ENCODE measurements around the gene FOXRED2.

DNA sequence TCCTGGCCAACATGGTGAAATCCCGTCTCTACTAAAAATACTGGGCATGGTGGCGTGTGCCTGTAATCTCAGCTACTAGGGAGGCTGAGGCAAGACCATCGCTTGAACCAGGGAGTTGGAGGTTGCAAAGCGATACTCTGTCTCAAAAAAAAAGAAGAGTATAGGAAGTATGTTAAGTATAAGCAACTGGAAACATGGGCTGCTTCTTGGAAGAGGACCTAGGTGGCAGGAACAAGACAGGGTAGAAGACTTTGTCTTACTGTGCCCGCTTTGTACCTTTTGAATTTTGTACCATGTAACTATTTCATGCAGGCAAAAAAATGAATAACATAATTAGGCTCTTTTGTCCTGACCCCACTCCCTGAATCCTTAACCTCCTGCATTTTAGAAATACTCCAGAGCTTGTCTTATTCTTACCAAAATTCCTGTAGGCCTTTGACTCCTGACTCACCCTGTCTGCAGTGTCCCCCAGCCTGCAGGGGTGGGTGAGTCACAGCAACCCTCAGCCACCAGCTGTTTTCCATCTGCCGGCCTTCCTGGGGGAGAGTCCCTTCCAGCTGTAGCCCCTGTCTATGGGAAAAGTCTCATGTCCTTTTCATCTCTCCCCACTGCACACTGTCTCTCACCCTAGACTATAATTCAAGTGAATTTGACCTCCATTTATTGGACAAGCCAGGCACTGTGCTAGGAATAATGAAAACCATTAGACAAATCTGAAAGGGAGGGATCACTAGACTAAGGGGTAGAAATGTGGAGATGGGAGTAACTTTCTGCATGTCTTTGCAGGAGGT is 67.2 kb downstream of the FOXRED2 start:
- TF ChIP-seq EZH2 (IDR thresholded peaks at IDR 0.05; ENCODE audit: borderline replicate concordance, low read depth, low read length, poor library complexity, severe bottlenecking): no peak
- TF ChIP-seq, protein P1, sequence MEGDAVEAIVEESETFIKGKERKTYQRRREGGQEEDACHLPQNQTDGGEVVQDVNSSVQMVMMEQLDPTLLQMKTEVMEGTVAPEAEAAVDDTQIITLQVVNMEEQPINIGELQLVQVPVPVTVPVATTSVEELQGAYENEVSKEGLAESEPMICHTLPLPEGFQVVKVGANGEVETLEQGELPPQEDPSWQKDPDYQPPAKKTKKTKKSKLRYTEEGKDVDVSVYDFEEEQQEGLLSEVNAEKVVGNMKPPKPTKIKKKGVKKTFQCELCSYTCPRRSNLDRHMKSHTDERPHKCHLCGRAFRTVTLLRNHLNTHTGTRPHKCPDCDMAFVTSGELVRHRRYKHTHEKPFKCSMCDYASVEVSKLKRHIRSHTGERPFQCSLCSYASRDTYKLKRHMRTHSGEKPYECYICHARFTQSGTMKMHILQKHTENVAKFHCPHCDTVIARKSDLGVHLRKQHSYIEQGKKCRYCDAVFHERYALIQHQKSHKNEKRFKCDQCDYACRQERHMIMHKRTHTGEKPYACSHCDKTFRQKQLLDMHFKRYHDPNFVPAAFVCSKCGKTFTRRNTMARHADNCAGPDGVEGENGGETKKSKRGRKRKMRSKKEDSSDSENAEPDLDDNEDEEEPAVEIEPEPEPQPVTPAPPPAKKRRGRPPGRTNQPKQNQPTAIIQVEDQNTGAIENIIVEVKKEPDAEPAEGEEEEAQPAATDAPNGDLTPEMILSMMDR (conservative IDR thresholded peaks at IDR 0.05; ENCODE audit: low read depth, low read length): no peak
